C1 segment of cervical spinal cord (tissue), 14 donors: ENCODE data around the gene LHX4.
"Not testable (repeated sequence)": the region's sequence is repeated elsewhere in the genome, so short reads cannot be mapped to it uniquely, and the experiment has no call there.

Experiments
- DNase-seq, 14 donors: peaks; one replicate each; lab custom pipeline; 2025; lab: John Stamatoyannopoulos, UW

LHX4 gene

GRCh38 chr1:180197231-180197630 lies 32.8 kb upstream of the LHX4 start:
- DNase-seq, result no peak

GRCh38 chr1:180198196-180198595 lies 31.9 kb upstream of the LHX4 start:
- no peak for DNase-seq

DNA sequence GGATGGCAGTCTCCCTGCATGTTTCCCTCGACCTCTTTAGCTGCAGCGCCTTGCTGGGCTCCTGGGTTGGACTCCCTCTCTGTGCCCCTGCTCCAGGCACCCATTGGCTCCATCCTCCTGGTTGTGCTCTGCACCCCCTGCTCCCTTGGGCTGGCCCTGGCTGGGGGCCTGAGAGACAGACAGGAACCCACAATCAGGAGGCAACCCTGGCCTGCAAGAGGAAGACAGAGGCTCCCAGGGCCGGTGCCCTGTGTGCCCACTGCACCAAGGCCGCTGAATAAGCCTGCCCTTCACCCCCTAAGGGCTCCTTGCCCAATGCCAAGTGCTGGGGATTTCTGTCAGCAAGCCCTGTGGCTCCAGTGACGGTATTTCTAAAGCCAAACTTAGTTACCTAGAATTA lies 31.5 kb upstream of the LHX4 start:
- no peak for DNase-seq

GRCh38 chr1:180199018-180199417 lies 31.0 kb upstream of the LHX4 start:
- DNase-seq, result no peak

DNA sequence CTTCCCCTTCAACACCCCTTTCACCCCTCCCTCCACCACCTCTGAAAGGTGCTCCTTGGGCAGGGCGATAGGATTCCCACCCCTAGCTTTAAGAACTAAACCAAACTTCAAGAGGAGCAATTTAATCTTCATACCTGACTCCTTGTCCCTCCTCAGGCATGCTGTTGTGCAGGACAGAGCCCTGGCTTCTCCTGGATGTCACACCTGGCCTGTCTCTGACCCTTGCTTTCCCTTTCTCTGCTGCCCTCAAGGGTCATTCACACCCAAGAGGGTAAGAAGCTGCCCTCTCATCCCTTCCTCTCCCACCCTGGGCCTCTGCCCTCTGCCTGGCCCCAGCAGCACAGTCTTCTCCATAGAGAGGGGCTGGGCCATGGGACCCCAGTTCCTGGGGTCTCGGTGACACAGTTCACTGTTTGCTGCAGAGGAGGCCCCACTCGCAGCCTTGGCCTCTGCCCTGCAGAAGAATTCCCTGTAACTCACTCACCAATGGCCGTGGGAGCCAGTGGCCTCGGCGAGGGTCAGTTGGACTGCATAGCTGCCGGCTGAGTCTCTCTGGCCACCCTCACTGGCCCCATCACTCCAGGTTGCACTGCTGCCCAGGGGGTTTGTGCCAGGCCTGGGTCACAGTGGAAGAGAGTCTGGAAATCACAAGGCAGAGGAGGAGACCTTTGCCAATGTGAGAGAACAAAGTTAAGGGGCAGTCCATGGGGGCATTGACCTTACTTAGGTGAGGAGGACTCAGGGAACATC lies 28.4 kb upstream of the LHX4 start:
- DNase-seq, result no peak

GRCh38 chr1:180202588-180202987 lies 27.5 kb upstream of the LHX4 start:
- not testable (repeated sequence) for DNase-seq

DNA sequence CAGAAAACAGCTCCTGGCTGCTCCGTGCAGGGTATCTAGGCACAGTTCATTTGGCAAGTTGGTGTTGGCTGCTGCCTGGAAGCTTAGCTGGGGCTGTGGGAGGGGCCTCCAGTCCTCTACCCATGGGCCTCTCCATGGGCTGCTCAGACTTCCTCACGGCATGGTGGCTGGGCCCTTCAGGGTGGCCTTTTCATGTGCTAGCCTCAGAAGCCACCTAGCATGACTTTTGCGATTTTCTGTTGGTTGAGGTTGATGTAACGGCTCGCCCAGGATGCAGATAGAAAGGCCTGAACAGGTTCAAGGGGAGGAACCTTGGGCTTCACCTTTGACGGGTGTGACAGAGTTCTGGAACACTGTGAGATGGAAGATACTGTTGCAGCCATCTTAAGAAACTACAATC lies 25.8 kb upstream of the LHX4 start:
- no peak for DNase-seq

DNA sequence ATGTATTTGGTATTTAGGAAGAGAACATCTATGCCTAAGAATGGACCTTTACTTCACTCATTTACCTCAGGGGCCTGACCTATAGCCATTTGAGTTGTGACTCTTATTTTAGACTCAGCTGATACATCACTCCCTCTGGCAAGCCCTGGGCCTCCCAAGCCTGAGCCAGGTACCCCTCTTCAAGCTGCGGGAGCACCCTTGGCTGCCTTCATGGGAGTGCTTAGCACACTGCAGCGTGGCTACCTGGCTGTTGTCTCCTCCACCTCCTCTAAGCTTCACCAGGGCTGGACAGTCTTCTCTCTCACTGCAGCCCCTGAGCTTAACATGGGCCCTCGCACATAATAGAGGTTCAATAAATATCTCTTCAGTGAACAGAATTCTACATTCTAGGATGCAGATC lies 23.5 kb upstream of the LHX4 start:
- DNase-seq, result no peak

GRCh38 chr1:180208264-180208663 lies 21.8 kb upstream of the LHX4 start:
- DNase-seq, result no peak

DNA sequence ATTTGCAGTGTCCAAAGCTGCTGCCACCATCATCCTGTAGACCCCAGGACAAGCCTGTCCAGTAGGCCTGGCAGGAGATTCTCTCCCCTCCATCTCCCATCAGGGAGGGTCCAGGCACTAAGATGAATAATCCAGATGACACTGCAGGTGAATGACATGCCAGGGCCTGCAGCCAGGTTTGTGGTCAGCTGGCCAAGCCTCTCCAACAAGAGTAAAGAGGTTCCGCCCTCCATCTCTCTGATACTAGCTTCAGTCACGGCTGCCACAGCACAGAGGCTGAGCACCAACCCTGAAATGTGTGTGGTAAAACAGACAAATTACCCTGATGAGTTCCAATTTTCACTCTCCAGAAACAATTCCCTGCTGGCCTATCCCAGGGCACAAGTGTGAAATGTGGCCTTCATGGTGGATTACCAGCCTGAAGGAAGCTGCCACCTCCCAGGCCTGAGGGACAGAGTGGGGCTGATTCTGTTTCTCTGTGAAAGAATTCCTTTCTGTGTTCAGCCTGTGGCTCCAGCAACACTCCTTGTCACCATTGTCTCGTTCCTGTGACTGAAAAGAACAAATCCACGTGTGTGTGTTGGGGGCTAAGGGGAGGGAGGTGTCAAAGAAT lies 19.9 kb upstream of the LHX4 start:
- DNase-seq, result no peak

DNA sequence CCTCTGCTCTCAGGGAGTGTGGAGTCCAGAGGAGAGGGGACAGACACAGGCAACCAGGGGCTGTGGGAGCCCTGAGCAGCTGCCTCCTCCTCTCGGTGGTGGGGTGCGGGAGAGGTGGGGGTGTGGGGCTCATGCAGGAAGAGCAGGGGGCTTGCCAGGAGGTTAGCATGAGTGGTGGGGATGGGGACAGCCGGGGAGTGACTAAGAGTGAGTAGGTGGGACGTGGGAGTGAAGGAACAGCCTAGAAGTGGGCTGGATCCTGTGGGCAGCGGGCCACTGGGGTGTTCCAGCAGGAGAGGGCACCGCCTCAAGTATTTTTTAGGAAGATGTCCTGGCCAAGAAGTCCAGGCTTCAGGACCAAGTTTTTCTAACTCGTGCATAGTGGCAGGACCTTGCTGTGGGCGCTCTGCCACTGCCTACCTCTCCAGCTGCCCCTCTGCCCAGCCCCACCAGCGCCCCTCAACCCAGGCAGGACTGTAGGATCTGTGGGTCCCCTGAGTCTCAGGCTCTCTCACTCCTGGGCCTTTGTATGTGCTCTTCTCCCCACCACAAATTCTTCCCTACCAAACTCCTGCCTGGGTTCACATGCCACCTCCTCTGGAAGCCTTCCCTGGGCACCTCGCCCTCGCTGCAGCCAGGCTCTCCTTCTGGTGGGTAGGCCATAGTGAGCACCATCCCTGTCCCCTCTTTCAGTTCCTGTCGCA lies 18.8 kb upstream of the LHX4 start:
- no peak for DNase-seq

DNA sequence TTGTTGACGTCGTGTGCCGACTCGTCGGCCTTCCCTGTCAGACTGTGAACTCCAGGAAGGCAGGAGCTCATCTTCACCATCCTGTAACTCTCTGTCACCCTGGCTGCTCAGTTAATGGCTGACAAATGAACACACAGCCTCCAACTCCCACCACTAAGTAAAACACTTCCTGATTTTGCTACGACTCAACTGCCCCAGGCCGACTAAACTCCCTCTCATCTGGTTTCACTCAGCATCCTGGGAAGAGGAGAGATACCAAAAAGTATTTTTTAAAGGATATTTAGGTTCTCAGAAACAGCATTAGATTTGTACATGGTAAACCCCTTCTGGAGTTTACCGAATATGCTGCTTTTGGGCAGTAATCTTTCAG lies 18.2 kb upstream of the LHX4 start:
- DNase-seq, result no peak

- peak in 7 of 14 donors; percentile 2 to 40 (median 28) for DNase-seq
Observed at GRCh38 chr1:180213401-180214170, 16.5 kb upstream of the LHX4 start.

DNA sequence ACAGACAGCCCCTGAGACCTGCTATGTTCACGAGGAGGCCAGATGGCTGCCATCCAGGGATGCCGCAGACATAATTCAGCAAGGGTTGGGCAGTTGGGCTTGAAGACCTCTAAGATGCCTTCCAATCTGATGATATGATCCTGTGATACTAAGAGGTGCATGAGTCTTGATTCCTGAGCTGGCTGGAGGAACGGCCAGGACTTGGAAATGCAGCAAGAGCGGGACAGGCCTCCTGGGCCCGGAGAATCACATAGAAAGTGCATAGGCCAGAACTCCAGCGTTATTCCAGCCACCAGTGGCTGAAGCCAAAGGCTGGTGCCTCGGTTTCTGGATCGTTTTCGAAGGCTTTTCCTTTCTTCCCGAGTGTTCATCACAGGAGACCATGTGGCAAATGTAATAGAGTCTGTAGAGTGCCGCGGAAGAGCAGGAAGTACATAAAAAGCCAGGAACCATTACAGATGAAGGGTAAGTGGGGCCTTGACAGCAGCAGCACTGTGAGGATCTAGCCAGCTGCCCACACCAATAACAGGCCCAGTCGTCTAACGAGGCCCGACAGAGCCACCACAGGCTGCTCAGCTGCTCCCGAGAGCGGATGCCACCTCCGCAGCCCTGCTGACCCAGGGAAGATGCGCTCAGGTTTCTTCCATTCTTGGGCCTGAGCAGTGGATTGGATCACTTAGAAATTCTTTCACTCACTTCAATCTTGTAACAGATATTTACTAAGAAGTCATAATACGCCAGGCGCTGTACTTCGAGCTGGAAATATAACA lies 14.0 kb upstream of the LHX4 start:
- DNase-seq, result no peak

DNA sequence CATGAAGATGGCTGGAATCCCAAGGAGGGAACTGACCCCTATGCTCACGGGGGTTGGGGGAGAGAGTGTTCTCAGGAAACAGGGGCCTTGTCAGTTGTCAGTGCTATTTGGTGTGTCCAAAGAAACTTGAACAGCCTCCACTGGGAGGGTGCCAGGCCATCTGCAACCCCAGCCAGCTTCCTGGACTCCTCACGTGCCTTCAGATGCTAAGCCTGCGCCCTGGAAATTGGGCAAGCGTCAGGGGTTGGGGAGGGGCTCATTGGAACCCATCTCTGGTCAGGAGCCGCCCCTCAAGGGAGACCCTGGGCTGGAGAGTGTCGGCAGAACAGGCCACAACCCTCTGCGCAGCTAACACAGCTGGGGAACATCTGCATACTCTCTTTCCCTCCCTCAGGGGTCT lies 13.1 kb upstream of the LHX4 start:
- no peak for DNase-seq

GRCh38 chr1:180218806-180219765 lies 11.0 kb upstream of the LHX4 start:
- DNase-seq, result no peak

GRCh38 chr1:180219776-180220175 lies 10.3 kb upstream of the LHX4 start:
- no peak for DNase-seq

DNA sequence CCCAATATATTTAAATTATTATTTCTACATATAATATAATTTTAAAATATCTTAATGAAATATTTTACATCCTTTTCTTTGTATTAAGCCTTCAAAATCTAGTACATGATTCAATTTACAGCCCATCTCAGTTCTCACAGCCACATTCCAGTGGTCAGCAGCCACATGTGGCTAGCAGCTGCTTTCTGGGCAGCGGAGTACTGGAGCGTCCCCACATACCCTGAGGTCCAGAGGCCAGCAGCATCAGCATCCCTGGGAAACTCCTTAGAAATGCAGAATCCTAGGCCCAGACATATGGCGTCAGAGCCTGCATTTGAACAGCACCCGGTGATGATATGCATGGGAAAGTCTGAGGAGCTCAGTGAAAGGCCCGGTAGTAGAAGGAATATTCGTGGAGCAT lies 8.6 kb upstream of the LHX4 start:
- no peak for DNase-seq

- DNase-seq, result no peak
Observed at GRCh38 chr1:180224902-180225301, 5.2 kb upstream of the LHX4 start.

- no peak for DNase-seq
Observed at GRCh38 chr1:180225403-180225802, 4.7 kb upstream of the LHX4 start.
